Sigmoid colon (tissue), 7 donors: ENCODE measurements around the gene CCDC188. TPM values are rescaled to one million over a fixed set of nuclear protein-coding genes. Genes with fewer than 3 reads are reported as not detected.

ENCODE experiments used
- DNase-seq: peaks from one replicate; pipeline ENCODE4 v3.0.0-alpha.2; 2019
- H3K27ac ChIP-seq, 4 donors: fragments of 200-600 bp; sonication (generic); one replicate each; pipeline ENCODE4 v1.5.1; 2016 to 2019; ENCODE audit warnings: mild to moderate bottlenecking in 1 of 4
- H3K27me3 ChIP-seq, 3 donors: fragments of 200-600 bp; sonication (generic); one replicate each; pipeline ENCODE4 v1.5.1; 2019; ENCODE audit warnings: mild to moderate bottlenecking in 1 of 3
- H3K36me3 ChIP-seq, 4 donors: fragments of 200-600 bp; sonication (generic); one replicate each; pipeline ENCODE4 v1.5.1; 2016 to 2019
- H3K4me1 ChIP-seq, 4 donors: fragments of 200-600 bp; sonication (generic); one replicate each; pipeline ENCODE4 v1.5.1; 2017 to 2019
- H3K4me3 ChIP-seq, 4 donors: fragments of 200-600 bp; sonication (generic); one replicate each; pipeline ENCODE4 v1.5.1; 2017 to 2019; ENCODE audit warnings: mild to moderate bottlenecking in 2 of 4, moderate library complexity in 1 of 4
- H3K9me3 ChIP-seq, 4 donors: fragments of 200-600 bp in 3 of 4; sonication (generic) in 3 of 4; one replicate each; pipeline versions ENCODE4 v1.5.1 to v1.6.1; 2013 to 2019
- EP300 ChIP-seq, 4 donors: sonication (generic); formaldehyde crosslinking; IDR thresholded peaks; one replicate each; pipeline ENCODE4 v1.6.1; 2017; ENCODE audit warnings: antibody characterized with exemption in 4 of 4
- POLR2A ChIP-seq, 2 donors: fragments of 450-650 bp; IDR thresholded peaks; one replicate each; pipeline ENCODE4 v1.6.1; 2016; ENCODE audit warnings: antibody characterized with exemption in 2 of 2, mild to moderate bottlenecking in 2 of 2, moderate library complexity in 2 of 2
- POLR2AphosphoS5 ChIP-seq, 4 donors: sonication (generic); formaldehyde crosslinking; IDR thresholded peaks; one replicate each; pipeline ENCODE4 v1.6.1; 2017; ENCODE audit warnings: antibody characterized with exemption in 4 of 4
- WGBS, 2 donors: extraction: QIAGEN DNeasy Blood & Tissue Kit; methylation state at CpG; one replicate each; pipeline ENCODE4 v1.1.7; 2013; 5-methylcytosine and 5-hydroxymethylcytosine counted together
- intact Hi-C: fragments of 100-400 bp; cut with DNase I; formaldehyde crosslinking; loops from one replicate; pipeline ENCODE4 v1.15.1; 2023
- polyA plus RNA-seq, 3 donors: library from polyadenylated mRNA; stranded (reverse); fragments of 200-250 nt; gene quantifications; one replicate each; pipeline ENCODE4 v1.2.3, GENCODE V29; 2013
- total RNA-seq, 4 donors: library from RNA; depleted of rRNA; stranded (reverse); fragments of >200 nt; gene quantifications; one replicate each; pipeline ENCODE4 v1.1.0, GENCODE V29; 2016
- TF ChIP-seq, protein P1 (sequence below), 4 experiments: fragments of 450-650 bp in 3 of 4; fragments of 200-600 bp in 1 of 4; IDR thresholded peaks; one replicate each; pipeline ENCODE4 v1.5.1; 2016 to 2019; ENCODE audit warnings: antibody characterized with exemption in 4 of 4, mild to moderate bottlenecking in 3 of 4, moderate library complexity in 2 of 4
- donor health status: healthy with polysubstance abuse.
- donor health status: Bipolar disorder and iron deficiency.
- donor health status: healthy.

The CCDC188 gene
- total and polyA plus RNA-seq, 7 donors, result 0.41 to 1.1 TPM; not detected in 5

DNA sequence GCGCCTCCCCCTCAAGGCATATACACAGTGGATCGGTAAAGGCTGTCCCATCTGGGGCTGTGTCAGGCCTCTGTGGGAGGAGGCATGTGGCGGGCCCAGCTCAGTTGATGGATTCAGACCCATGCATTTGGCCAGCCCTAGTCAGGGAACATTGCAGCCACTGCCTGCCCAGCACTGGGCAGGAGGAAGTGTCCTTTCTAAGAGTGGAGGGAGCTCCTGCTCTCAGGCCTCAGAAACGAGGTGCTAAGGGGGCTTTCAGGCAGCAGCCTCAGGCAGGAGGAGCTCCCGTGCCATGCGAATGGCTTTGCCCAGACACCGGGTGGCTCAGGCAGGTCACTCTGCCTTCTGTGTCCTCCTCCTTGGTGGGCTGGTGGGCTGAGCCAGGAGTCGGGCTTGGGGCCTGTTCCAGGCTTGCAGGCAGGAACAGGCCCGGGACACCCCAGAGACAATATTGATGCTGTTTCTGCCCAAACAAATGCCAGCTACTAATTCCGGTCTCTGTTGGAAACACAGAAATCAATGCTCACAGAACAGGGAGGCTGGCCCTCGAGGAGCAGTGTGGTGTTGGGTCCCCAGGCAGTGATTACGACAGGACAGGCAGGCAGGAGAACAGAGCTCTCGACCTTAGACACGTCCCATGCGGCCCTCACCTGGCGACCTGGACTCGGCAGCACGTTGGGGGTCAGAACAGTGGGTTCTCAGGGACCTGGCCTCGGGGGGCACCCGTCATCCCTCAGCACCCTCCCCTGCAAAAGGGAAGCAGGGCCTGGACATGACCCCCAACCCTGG is 42.3 kb upstream of the CCDC188 start:
- Histone ChIP-seq H3K36me3 (no peaks in the 10 kb centered on the region), H3K4me3 (no peak overlapping the region), H3K4me1 (no peaks in the 10 kb centered on the region), H3K9me3 (no peaks in the 10 kb centered on the region), H3K27ac (no peak overlapping the region), H3K27me3 (no peaks in the 10 kb centered on the region)
- TF ChIP-seq POLR2A (IDR thresholded peaks at IDR 0.05), result no peak
- TF ChIP-seq POLR2AphosphoS5 (IDR thresholded peaks at IDR 0.05), result no peak
- no peak for TF ChIP-seq EP300 (IDR thresholded peaks at IDR 0.05)
- TF ChIP-seq, protein P1, sequence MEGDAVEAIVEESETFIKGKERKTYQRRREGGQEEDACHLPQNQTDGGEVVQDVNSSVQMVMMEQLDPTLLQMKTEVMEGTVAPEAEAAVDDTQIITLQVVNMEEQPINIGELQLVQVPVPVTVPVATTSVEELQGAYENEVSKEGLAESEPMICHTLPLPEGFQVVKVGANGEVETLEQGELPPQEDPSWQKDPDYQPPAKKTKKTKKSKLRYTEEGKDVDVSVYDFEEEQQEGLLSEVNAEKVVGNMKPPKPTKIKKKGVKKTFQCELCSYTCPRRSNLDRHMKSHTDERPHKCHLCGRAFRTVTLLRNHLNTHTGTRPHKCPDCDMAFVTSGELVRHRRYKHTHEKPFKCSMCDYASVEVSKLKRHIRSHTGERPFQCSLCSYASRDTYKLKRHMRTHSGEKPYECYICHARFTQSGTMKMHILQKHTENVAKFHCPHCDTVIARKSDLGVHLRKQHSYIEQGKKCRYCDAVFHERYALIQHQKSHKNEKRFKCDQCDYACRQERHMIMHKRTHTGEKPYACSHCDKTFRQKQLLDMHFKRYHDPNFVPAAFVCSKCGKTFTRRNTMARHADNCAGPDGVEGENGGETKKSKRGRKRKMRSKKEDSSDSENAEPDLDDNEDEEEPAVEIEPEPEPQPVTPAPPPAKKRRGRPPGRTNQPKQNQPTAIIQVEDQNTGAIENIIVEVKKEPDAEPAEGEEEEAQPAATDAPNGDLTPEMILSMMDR (IDR thresholded peaks at IDR 0.05), result no peak
- no peak for DNase-seq
- intact Hi-C loops, result no loop called here
- 83 to 85% methylated on average over 20 of the region's 20 CpGs for WGBS, 2 donors

DNA sequence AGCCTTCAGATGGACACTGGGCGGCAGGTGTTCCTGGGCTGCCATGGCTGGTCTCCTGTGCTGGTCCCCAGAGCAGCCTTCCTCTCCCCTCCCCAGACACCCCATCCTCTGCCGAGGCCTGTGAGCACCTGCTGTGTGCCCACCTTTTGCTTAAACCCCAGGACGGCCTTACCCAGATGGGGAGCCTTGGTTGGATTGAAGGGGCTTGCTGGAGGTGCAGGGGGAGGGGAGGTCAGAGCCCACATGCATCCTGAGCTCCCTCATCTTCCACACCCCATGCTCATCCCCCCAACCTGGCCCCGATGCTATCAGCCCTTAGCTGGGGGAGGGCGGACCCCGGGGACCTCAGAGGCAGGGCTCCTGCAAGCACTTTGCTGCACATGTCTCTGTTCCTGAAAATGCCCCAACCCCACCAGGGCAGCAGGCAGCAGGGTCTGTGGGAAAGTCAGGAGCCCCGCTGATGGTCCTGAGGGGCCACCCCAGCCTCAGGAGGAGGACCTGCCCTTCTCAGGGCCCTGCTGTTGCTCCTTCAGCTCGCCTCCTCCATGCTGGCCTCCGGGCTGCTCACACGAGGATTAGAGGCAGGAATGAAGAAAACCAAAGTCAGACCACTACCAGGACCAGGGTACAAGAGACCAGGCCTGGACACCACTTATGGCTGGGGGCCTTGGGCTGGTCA is 41.6 kb upstream of the CCDC188 start:
- WGBS, 2 donors, result 91 to 92% methylated on average over 10 of the region's 10 CpGs
- DNase-seq, result no peak
- Histone ChIP-seq H3K9me3 (no peaks in the 10 kb centered on the region), H3K36me3 (no peaks in the 10 kb centered on the region), H3K27me3 (no peaks in the 10 kb centered on the region), H3K4me1 (no peaks in the 10 kb centered on the region), H3K4me3 (no peak overlapping the region), H3K27ac (no peak overlapping the region)
- TF ChIP-seq POLR2A (IDR thresholded peaks at IDR 0.05) (no peak), POLR2AphosphoS5 (IDR thresholded peaks at IDR 0.05) (no peak), EP300 (IDR thresholded peaks at IDR 0.05) (no peak)
- TF ChIP-seq, protein P1 (IDR thresholded peaks at IDR 0.05), result no peak
- intact Hi-C loops, result no loop called here

DNA sequence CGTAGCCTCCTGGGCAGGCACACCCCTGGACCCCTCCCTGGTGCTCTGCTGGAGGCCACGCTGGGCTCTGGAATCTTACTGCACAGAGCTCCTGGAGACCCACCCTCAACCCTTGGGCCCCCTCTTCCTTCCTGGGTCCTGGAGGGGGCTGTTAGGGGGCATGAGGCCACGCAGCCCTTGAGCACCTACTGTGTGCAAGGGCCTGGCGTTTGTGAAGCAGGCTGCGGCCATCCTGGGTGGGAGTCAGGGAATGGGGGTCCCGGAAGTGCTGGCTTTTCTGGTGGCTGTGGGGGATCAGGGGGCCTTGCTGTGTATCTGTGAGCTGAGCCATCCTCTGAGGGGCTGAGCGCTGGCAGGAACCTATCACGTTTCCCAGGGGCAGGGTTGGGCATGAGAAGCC is 40.9 kb upstream of the CCDC188 start:
- TF ChIP-seq POLR2AphosphoS5 (IDR thresholded peaks at IDR 0.05), result no peak
- TF ChIP-seq, protein P1 (IDR thresholded peaks at IDR 0.05), result no peak
- no peak for TF ChIP-seq POLR2A (IDR thresholded peaks at IDR 0.05)
- no peak for TF ChIP-seq EP300 (IDR thresholded peaks at IDR 0.05)
- Histone ChIP-seq H3K4me3 (no peak overlapping the region), H3K36me3 (no peaks in the 10 kb centered on the region), H3K27me3 (no peaks in the 10 kb centered on the region), H3K4me1 (no peaks in the 10 kb centered on the region), H3K9me3 (no peaks in the 10 kb centered on the region), H3K27ac (no peak overlapping the region)
- intact Hi-C loops, result no loop called here
- WGBS, 2 donors, result 68 to 84% methylated on average over 8 of the region's 8 CpGs
- DNase-seq, result no peak

DNA sequence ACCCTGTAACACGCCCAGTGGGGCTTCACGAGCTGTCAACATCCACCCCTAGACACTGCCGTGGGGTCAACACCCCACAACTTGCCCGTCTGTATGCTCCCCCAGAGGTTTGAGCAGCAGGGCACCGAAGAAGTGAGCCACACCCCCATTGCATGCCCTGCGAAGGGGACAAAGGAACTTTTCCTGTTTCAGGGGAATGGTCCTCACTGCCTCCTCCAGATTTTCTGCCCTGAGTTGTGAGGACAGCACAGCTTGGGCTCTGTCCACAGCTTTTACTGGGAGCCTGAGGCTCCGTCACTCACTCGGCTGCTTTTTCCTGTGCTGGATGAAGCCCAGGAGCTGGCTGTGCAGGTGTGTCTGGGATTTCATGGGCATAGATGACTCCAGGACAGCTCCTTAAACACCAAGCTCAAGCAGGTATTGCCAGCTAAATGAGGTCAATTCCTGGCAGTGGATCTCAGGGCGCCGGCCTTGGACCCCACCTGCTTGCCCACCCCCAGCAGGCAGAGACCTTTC is 40.2 kb upstream of the CCDC188 start:
- TF ChIP-seq POLR2AphosphoS5 (IDR thresholded peaks at IDR 0.05), result no peak
- TF ChIP-seq EP300 (IDR thresholded peaks at IDR 0.05), result no peak
- no peak for TF ChIP-seq POLR2A (IDR thresholded peaks at IDR 0.05)
- TF ChIP-seq, protein P1 (IDR thresholded peaks at IDR 0.05), result no peak
- intact Hi-C loops, result no loop called here
- no peak for DNase-seq
- Histone ChIP-seq H3K36me3 (no peaks in the 10 kb centered on the region), H3K27me3 (peaks cover 0 to 2% (median 0%) of the 10 kb centered on the region in 3 donors), H3K27ac (no peak overlapping the region), H3K9me3 (no peaks in the 10 kb centered on the region), H3K4me1 (no peaks in the 10 kb centered on the region), H3K4me3 (no peak overlapping the region)
- WGBS, 2 donors, result 49 to 78% methylated on average over 10 of the region's 10 CpGs
